GM15510 (cell line): ENCODE data around the gene MEG3.

ENCODE experiments used
- POLR2A ChIP-seq: IDR thresholded peaks from 3 replicates; pipeline ENCODE4 v1.6.1; 2011; ENCODE audit warnings: borderline replicate concordance; ENCODE audit not compliant: insufficient read length; ENCODE audit errors: extremely low read depth

The MEG3 gene

GRCh38 chr14:100857233-100857922 lies 31.5 kb downstream of the MEG3 start:
- no peak for TF ChIP-seq POLR2A

GRCh38 chr14:100857923-100858837 lies 32.3 kb downstream of the MEG3 start:
- TF ChIP-seq POLR2A = no peak

DNA sequence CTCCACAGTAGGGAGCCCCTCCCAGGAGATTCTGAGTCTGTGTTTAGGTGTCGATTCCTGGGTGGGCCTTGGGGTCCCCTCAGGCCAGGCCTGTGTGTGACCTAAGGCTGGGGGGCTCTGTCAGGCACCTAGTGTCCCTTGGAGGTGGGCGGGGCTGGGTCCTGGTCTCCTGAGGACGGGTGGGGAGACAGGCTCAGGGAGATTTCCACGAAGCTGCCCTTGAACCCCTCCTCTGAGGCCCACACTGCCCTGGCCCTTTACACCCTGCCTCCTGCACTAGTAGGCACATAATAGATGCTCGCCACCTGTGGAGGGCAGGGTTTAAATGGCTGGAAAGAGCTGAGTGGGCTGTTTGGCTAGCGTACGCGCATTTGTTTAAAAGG lies 32.9 kb downstream of the MEG3 start:
- no peak for TF ChIP-seq POLR2A

- TF ChIP-seq POLR2A = no peak
These were observed 33.9 kb downstream of the MEG3 start for GRCh38 chr14:100859781-100860180.

- no peak for TF ChIP-seq POLR2A
These were observed 34.8 kb downstream of the MEG3 start for GRCh38 chr14:100860556-100861187.

- no peak for TF ChIP-seq POLR2A
These were observed 35.4 kb downstream of the MEG3 start for GRCh38 chr14:100861188-100861936.

DNA sequence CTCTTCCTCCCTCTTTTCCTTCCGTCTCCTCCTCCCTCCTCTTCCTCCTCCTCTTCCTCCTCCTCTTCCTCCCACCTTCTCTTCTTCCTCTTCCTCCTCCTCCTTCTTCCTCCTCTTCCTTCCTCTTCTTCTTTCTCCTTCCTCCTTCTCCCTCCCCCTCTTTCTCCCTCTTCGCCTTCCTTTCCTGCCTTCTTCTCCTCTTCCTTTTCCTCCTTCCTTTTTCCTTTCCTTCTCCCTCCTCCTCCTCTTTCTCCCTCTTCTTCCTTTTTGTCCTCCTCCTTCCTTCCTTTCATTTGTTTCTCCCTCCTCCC lies 36.0 kb downstream of the MEG3 start:
- TF ChIP-seq POLR2A = no peak

DNA sequence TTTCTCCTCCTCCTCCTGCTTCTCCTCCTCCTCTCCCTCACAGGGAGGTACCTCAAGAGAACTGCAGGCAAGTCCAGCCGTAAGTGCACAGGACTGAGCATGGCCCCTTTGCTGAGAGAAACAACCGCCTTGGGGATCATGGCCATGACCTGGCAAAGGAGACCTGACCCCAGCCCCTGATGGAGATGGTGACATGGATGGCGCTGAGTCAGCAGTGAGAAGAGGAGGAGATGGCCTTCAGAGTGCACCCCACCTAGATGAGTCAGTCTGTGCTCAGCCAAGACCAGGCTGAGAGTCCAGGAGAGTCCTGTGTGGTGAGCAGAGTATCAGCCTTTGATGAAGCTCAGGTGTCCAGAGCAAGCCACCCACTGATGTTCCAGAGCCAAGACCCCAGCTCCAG lies 36.4 kb downstream of the MEG3 start:
- TF ChIP-seq POLR2A = no peak

- no peak for TF ChIP-seq POLR2A
These were observed 36.9 kb downstream of the MEG3 start for GRCh38 chr14:100862793-100863192.

GRCh38 chr14:100864206-100864605 lies 38.3 kb downstream of the MEG3 start:
- no peak for TF ChIP-seq POLR2A

- TF ChIP-seq POLR2A = no peak
These were observed 39.2 kb downstream of the MEG3 start for GRCh38 chr14:100864960-100865681.

DNA sequence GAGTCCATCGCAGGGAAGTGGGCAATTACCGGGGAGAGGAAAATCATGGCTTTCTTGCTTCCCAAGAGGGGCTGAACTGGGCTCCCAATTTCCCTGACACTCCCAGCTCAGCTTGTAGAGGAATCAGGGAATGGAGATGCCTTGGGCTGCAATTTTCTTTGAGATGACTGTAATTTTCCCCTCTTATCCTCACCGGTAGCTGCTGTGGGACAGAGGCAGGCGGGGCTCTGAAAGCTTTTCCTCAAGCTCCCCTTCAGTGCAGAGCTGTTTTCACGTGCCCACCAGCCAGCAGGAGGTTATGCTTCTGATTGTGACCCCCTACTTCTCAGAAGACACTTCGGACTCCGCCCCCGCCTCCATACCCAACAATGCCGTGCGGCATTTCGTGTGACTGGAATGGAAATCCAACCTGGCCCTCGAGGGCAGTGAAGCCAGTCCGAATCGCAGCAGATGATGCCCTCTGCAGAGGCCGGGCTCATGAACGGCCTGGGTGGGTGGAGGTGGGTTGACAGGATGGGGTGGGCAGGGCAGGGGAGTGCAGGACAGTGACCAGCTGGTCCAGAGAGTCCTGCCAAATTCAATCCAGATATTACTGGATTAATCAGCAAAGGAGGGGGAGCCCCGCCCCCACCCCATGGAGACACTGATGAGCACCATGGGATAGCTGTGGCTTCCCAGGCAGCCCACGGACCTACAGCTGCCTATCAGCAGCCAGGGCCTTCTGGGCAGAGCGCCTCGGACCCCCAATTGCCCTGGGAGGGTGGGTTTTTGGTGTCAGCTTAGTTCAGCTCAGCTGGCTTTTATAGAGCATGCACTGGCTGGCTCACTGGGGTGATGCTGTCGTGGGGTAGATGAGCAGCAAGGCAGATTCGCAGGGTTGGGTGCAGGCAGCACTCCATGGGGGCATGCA lies 40.0 kb downstream of the MEG3 start:
- no peak for TF ChIP-seq POLR2A

- TF ChIP-seq POLR2A = no peak
These were observed 41.0 kb downstream of the MEG3 start for GRCh38 chr14:100866666-100867630.
